Activated CD8-positive, alpha-beta T cell treated with anti-CD3 and anti-CD28 coated beads for 36 hours (primary cell): ENCODE measurements around the gene FGFBP3. TPM values are rescaled to one million over a fixed set of nuclear protein-coding genes. Genes with fewer than 3 reads are reported as not detected.

Source experiments
- ATAC-seq: fragments of 200-7000 bp; cut with Tn5 transposase; one replicate; pipeline ENCODE4 v1.10.0; 2021; ENCODE audit warnings: mild to moderate bottlenecking, moderate library complexity
- CTCF ChIA-PET: fragments of 350-600 bp; sonication (Branson Sonifier 250); formaldehyde crosslinking; loops from one replicate; lab custom pipeline; 2021; ENCODE audit warnings: antibody characterized with exemption; lab: Charles Lee
- POLR2A ChIA-PET: fragments of 350-600 bp; sonication (Branson Sonifier 250); formaldehyde crosslinking; loops from one replicate; lab custom pipeline; 2021; ENCODE audit warnings: antibody characterized with exemption; lab: Charles Lee
- DNase-seq: peaks from one replicate; pipeline ENCODE4 v3.0.0-alpha.2; 2020
- H3K27ac Mint-ChIP-seq: one replicate; pipeline ENCODE4 v1.8.0; 2021; ENCODE audit warnings: mild to moderate bottlenecking, mixed read lengths
- H3K27me3 Mint-ChIP-seq: one replicate; pipeline ENCODE4 v1.8.0; 2021; ENCODE audit warnings: mixed read lengths
- H3K36me3 Mint-ChIP-seq: one replicate; pipeline ENCODE4 v1.8.0; 2021; ENCODE audit warnings: low read depth, mixed read lengths
- H3K4me1 Mint-ChIP-seq: one replicate; pipeline ENCODE4 v1.8.0; 2021; ENCODE audit warnings: low read depth, mixed read lengths
- H3K4me3 Mint-ChIP-seq: one replicate; pipeline ENCODE4 v1.8.0; 2021; ENCODE audit warnings: mild to moderate bottlenecking, moderate library complexity, mixed read lengths
- H3K9me3 Mint-ChIP-seq: one replicate; pipeline ENCODE4 v1.8.0; 2021; ENCODE audit warnings: mixed read lengths
- CTCF ChIP-seq: fragments of 200-600 bp; IDR thresholded peaks from one replicate; pipeline ENCODE4 v1.8.0; 2022; ENCODE audit warnings: antibody characterized with exemption, mild to moderate bottlenecking
- intact Hi-C: fragments of 100-400 bp; cut with micrococcal nuclease; formaldehyde crosslinking; loops from one replicate; pipeline ENCODE4 v1.10.0; 2022
- total RNA-seq, 2 experiments: library from RNA; stranded (reverse); gene quantifications; one replicate each; pipeline ENCODE4 v1.2.3, GENCODE V29; 2021

FGFBP3 gene
- total RNA-seq, 2 experiments from 2014 or later: 2.2 to 3.1 TPM

GRCh38 chr10:91880310-91880709 lies 29.0 kb downstream of the FGFBP3 start:
- H3K27me3 Mint-ChIP-seq: no peaks in the 10 kb centered on the region
- intact Hi-C loops: no loop called here
- no peaks in the 10 kb centered on the region for H3K36me3 Mint-ChIP-seq
- DNase-seq (no peak), ATAC-seq (no peak)
- ChIA-PET CTCF (interaction anchor here (1.2 to 1.5 kb wide), 2 partner anchors 23 to 581 kb away, joined by 3 read pairs; no protein-coding TSS in a partner anchor), POLR2A (interaction anchor here (1.3 to 1.5 kb wide), 2 partner anchors 10 to 110 kb away, joined by 3 read pairs; no protein-coding TSS in a partner anchor)
- no peak for TF ChIP-seq CTCF
- H3K4me3 Mint-ChIP-seq: no peak overlapping the region
- no peaks in the 10 kb centered on the region for H3K4me1 Mint-ChIP-seq
- H3K9me3 Mint-ChIP-seq: no peaks in the 10 kb centered on the region
- H3K27ac Mint-ChIP-seq: no peak overlapping the region

GRCh38 chr10:91879515-91880170 lies 29.6 kb downstream of the FGFBP3 start:
- Mint-ChIP-seq H3K36me3 (no peaks in the 10 kb centered on the region), H3K27me3 (no peaks in the 10 kb centered on the region), H3K4me3 (no peak overlapping the region), H3K9me3 (no peaks in the 10 kb centered on the region), H3K27ac (no peak overlapping the region), H3K4me1 (no peaks in the 10 kb centered on the region)
- TF ChIP-seq CTCF: no peak
- no peak for DNase-seq
- intact Hi-C loops: no loop called here
- ChIA-PET POLR2A (interaction anchor here (1.3 kb wide), 1 partner anchor 109 kb away, joined by 3 read pairs; no protein-coding TSS in a partner anchor), CTCF (interaction anchor here (1.2 to 1.5 kb wide), 3 partner anchors 24 to 581 kb away, joined by 3 to 4 read pairs (median 3); no protein-coding TSS in a partner anchor)
- ATAC-seq: no peak

- H3K36me3 Mint-ChIP-seq: no peaks in the 10 kb centered on the region
- CTCF ChIA-PET: no interaction called here
- no peak for TF ChIP-seq CTCF
- ATAC-seq (peak; percentile 45), DNase-seq (no peak)
- H3K27me3 Mint-ChIP-seq: no peaks in the 10 kb centered on the region
- H3K4me3 Mint-ChIP-seq: no peak overlapping the region
- no peaks in the 10 kb centered on the region for H3K4me1 Mint-ChIP-seq
- H3K27ac Mint-ChIP-seq: no peak overlapping the region
- intact Hi-C loops: no loop called here
- POLR2A ChIA-PET: no interaction called here
- no peaks in the 10 kb centered on the region for H3K9me3 Mint-ChIP-seq
Measured at GRCh38 chr10:91875779-91876178, 33.5 kb downstream of the FGFBP3 start.

GRCh38 chr10:91875156-91875555 lies 34.1 kb downstream of the FGFBP3 start:
- H3K27ac Mint-ChIP-seq: no peak overlapping the region

More at GRCh38 chr10:91875156-91875555, 34.1 kb downstream of the FGFBP3 start:
- POLR2A ChIA-PET: no interaction called here
- no peaks in the 10 kb centered on the region for H3K27me3 Mint-ChIP-seq
- intact Hi-C loops: no loop called here
- CTCF ChIA-PET: no interaction called here
- no peaks in the 10 kb centered on the region for H3K36me3 Mint-ChIP-seq
- no peak for ATAC-seq
- no peak for TF ChIP-seq CTCF
- H3K4me1 Mint-ChIP-seq: no peaks in the 10 kb centered on the region
- DNase-seq: no peak
- H3K9me3 Mint-ChIP-seq: no peaks in the 10 kb centered on the region
- H3K4me3 Mint-ChIP-seq: no peak overlapping the region
